Neural progenitor cell (in vitro differentiated cells): Measurements from ENCODE around the gene PLD4.

ENCODE experiments used
- EZH2 ChIP-seq: fragments of 200-600 bp; sonication (generic); IDR thresholded peaks from 2 replicates; pipeline ENCODE4 v1.6.1; 2017; ENCODE audit warnings: antibody characterized with exemption, mild to moderate bottlenecking, moderate library complexity
- EZH2phosphoT487 ChIP-seq: fragments of 200-600 bp; sonication (generic); IDR thresholded peaks from 2 replicates; pipeline ENCODE4 v1.6.1; 2017; ENCODE audit warnings: antibody characterized with exemption
- TF ChIP-seq, protein P1 (sequence below): fragments of 200-600 bp; sonication (generic); IDR thresholded peaks from 2 replicates; pipeline ENCODE4 v1.5.1; 2017; ENCODE audit warnings: antibody characterized with exemption, mild to moderate bottlenecking

GRCh38 chr14:104917993-104918392, 6.7 kb upstream of the PLD4 start:
- TF ChIP-seq, protein P1, sequence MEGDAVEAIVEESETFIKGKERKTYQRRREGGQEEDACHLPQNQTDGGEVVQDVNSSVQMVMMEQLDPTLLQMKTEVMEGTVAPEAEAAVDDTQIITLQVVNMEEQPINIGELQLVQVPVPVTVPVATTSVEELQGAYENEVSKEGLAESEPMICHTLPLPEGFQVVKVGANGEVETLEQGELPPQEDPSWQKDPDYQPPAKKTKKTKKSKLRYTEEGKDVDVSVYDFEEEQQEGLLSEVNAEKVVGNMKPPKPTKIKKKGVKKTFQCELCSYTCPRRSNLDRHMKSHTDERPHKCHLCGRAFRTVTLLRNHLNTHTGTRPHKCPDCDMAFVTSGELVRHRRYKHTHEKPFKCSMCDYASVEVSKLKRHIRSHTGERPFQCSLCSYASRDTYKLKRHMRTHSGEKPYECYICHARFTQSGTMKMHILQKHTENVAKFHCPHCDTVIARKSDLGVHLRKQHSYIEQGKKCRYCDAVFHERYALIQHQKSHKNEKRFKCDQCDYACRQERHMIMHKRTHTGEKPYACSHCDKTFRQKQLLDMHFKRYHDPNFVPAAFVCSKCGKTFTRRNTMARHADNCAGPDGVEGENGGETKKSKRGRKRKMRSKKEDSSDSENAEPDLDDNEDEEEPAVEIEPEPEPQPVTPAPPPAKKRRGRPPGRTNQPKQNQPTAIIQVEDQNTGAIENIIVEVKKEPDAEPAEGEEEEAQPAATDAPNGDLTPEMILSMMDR = no peak
- no peak for TF ChIP-seq EZH2phosphoT487
- TF ChIP-seq EZH2 = no peak
